K562 (cell line): ENCODE results near the gene ATG4D. TPM values are rescaled to one million over a fixed set of nuclear protein-coding genes. Genes with fewer than 3 reads are reported as not detected.

Experiments
- ATF3 ChIP-seq, 2 experiments: fragments of 450-650 bp in 1 of 2; sonication (generic) in 1 of 2; formaldehyde crosslinking in 1 of 2; IDR thresholded peaks in 1 of 2; conservative IDR thresholded peaks in 1 of 2; 2 replicates each; pipeline versions ENCODE4 v1.6.1 to v1.8.1; 2016 to 2023; ENCODE audit warnings: mild to moderate bottlenecking in 2 of 2, moderate library complexity in 2 of 2, inconsistent platforms in 1 of 2, missing genetic modification reagents in 1 of 2
- ATF6 ChIP-seq: sonication (generic); formaldehyde crosslinking; IDR thresholded peaks from 2 replicates; pipeline ENCODE4 v1.4.0; 2020; ENCODE audit warnings: mild to moderate bottlenecking, missing genetic modification reagents
- CBX5 ChIP-seq: IDR thresholded peaks from 2 replicates; pipeline ENCODE4 v1.6.1; 2014; ENCODE audit warnings: low read depth, borderline replicate concordance
- DDX20 ChIP-seq: fragments of 450-650 bp; IDR thresholded peaks from 2 replicates; pipeline ENCODE4 v1.6.1; 2016; ENCODE audit warnings: missing genetic modification characterization, low read depth, mild to moderate bottlenecking, missing compliant biosample characterization, moderate library complexity
- EZH2 ChIP-seq: IDR thresholded peaks from 2 replicates; pipeline ENCODE4 v1.6.1; 2012; ENCODE audit warnings: low read depth, mild to moderate bottlenecking, inconsistent platforms, low read length, borderline replicate concordance
- FOXK2 ChIP-seq, 2 experiments: fragments of 450-650 bp; IDR thresholded peaks in 1 of 2; conservative IDR thresholded peaks in 1 of 2; 2 replicates each; pipeline ENCODE4 v1.6.1; 2016; ENCODE audit warnings: low read depth in 2 of 2, mild to moderate bottlenecking in 1 of 2
- GABPA ChIP-seq: fragments of 200-800 bp; sonication (Bioruptor generic); conservative IDR thresholded peaks from 2 replicates; pipeline ENCODE4 v1.6.1; 2016; ENCODE audit warnings: low read depth, missing genetic modification characterization, missing compliant biosample characterization
- ILK ChIP-seq: fragments of 450-650 bp; IDR thresholded peaks from 2 replicates; pipeline ENCODE4 v1.6.1; 2016; ENCODE audit warnings: missing genetic modification characterization, low read depth, mild to moderate bottlenecking, missing compliant biosample characterization, moderate library complexity, borderline replicate concordance
- MAFF ChIP-seq: IDR thresholded peaks from 2 replicates; pipeline ENCODE4 v1.6.1; 2012; ENCODE audit warnings: low read length, improper control_type of control experiment
- MECOM ChIP-seq: fragments of 250-450 bp; sonication (Bioruptor Pico); IDR thresholded peaks from 2 replicates; pipeline ENCODE4 v1.8.0; 2022; ENCODE audit warnings: inconsistent platforms
- NFE2 ChIP-seq: IDR thresholded peaks from 2 replicates; pipeline ENCODE4 v1.6.1; 2014; ENCODE audit warnings: antibody characterized with exemption, low read depth
- NRF1 ChIP-seq, 2 experiments: fragments of 450-650 bp; IDR thresholded peaks in 1 of 2; conservative IDR thresholded peaks in 1 of 2; 2 replicates each; pipeline ENCODE4 v1.6.1; 2014; ENCODE audit warnings: mild to moderate bottlenecking in 2 of 2
- OTX1 ChIP-seq: fragments of 450-650 bp; formaldehyde crosslinking; IDR thresholded peaks from 2 replicates; pipeline ENCODE4 v1.4.0; 2022; ENCODE audit warnings: mild to moderate bottlenecking
- PHF21A ChIP-seq: fragments of 450-650 bp; IDR thresholded peaks from 2 replicates; pipeline ENCODE4 v1.6.1; 2017; ENCODE audit warnings: low read depth, borderline replicate concordance
- POU5F1 ChIP-seq: fragments of 150-350 bp; IDR thresholded peaks from 2 replicates; pipeline ENCODE4 v1.6.1; 2014; ENCODE audit warnings: borderline replicate concordance, low read length, low read depth, mild to moderate bottlenecking; ENCODE audit not compliant: partially characterized antibody
- TAF1 ChIP-seq: IDR thresholded peaks from 2 replicates; pipeline ENCODE4 v1.6.1; 2011; ENCODE audit warnings: mild to moderate bottlenecking, low read length, moderate library complexity; ENCODE audit not compliant: insufficient read depth, control insufficient read depth, severe bottlenecking; ENCODE audit errors: extremely low read depth
- YY1 ChIP-seq, 3 experiments: IDR thresholded peaks; 2 replicates each; pipeline ENCODE4 v1.6.1; 2011; ENCODE audit warnings: low read length in 2 of 3, mild to moderate bottlenecking in 2 of 3, moderate library complexity in 2 of 3, borderline replicate concordance in 1 of 3, control low read depth in 1 of 3, low read depth in 1 of 3; ENCODE audit not compliant: insufficient read depth in 3 of 3, insufficient replicate concordance in 2 of 3, control insufficient read depth in 1 of 3, insufficient read length in 1 of 3; ENCODE audit errors: extremely low read depth in 1 of 3
- ZNF23 ChIP-seq: fragments of 250-450 bp; sonication (Bioruptor Pico); IDR thresholded peaks from 2 replicates; pipeline ENCODE4 v1.4.0; 2020; ENCODE audit warnings: mild to moderate bottlenecking
- ZNF655 ChIP-seq: fragments of 250-450 bp; sonication (Bioruptor Pico); IDR thresholded peaks from 2 replicates; pipeline ENCODE4 v1.5.0; 2021
- ZNF695 ChIP-seq: fragments of 450-650 bp; formaldehyde crosslinking; IDR thresholded peaks from 2 replicates; pipeline ENCODE4 v1.4.0; 2020; ENCODE audit warnings: mild to moderate bottlenecking, moderate library complexity
- ZNF830 ChIP-seq: fragments of 250-450 bp; sonication (Bioruptor Pico); IDR thresholded peaks from 2 replicates; pipeline ENCODE4 v1.5.0; 2021; ENCODE audit warnings: mild to moderate bottlenecking
- polyA plus RNA-seq, 8 experiments: library from polyadenylated mRNA; depleted of rRNA in 4 of 8; stranded (reverse) in 5 of 8; unstranded in 3 of 8; fragments of >200 nt; fragmentation: Nextera tagmentation in 2 of 8; fragmentation: Illumina TruSeq in 1 of 8; extraction: Ambion mirVana in 2 of 8; extraction: Trizol in 1 of 8; gene quantifications; 2 replicates each; pipeline versions ENCODE4 v1.2.1 to v1.2.3, GENCODE V29; 2011 to 2014; ENCODE audit warnings: inconsistent platforms in 1 of 8, missing spikeins in 1 of 8
- total RNA-seq, 7 experiments: library from RNA; depleted of rRNA in 6 of 7; stranded (reverse); fragments of >200 nt in 6 of 7; fragmentation: Illumina TruSeq in 2 of 7; extraction: Trizol in 2 of 7; gene quantifications; 2 replicates each; pipeline versions ENCODE4 v1.2.1 to v1.2.3, GENCODE V29; 2011 to 2021; ENCODE audit warnings: low replicate concordance in 1 of 7

ATG4D gene
- total and polyA plus RNA-seq, 9 of the 15 experiments (the other 6 are each of a cell fraction or from before 2014, with no cell fraction given) = 0.51 to 66.1 (median 22.9) TPM

GRCh38 chr19:10543420-10544241, at the start of gene ATG4D (continued):
- TF ChIP-seq NRF1 (conservative IDR thresholded peaks at IDR 0.05 in 1 of 2, IDR thresholded peaks at IDR 0.05 in 1 of 2) = peak; percentile 83 to 86
- no peak for TF ChIP-seq MAFF
- no peak for TF ChIP-seq CBX5
- TF ChIP-seq YY1 (IDR thresholded peaks at IDR 0.05; ENCODE audit: borderline replicate concordance in 1 of 3, control insufficient read depth in 1 of 3, extremely low read depth in 1 of 3, insufficient read depth in 3 of 3, insufficient read length in 1 of 3, insufficient replicate concordance in 2 of 3, low read depth in 1 of 3, low read length in 2 of 3) = peak; percentile 72 to 95 (median 91)
- TF ChIP-seq PHF21A = peak; percentile 8; the same call in 1 of the 2 replicates
- no peak for TF ChIP-seq DDX20 (tag)
- TF ChIP-seq TAF1 = peak; percentile 94
- no peak for TF ChIP-seq ZNF655
- TF ChIP-seq OTX1 (CRISPR knock-in tag) = no peak
- TF ChIP-seq ZNF830 = no peak
- no peak for TF ChIP-seq MECOM
- no peak for TF ChIP-seq ZNF695 (CRISPR knock-in tag)
- TF ChIP-seq ATF3 (IDR thresholded peaks at IDR 0.05) = no peak
- TF ChIP-seq ATF3 (CRISPR knock-in tag; conservative IDR thresholded peaks at IDR 0.05) = no peak
- TF ChIP-seq GABPA (tag) = peak; percentile 34; the same call in 1 of the 2 replicates
- no peak for TF ChIP-seq ZNF23 (CRISPR knock-in tag)
- TF ChIP-seq ILK (tag) = no peak
- no peak for TF ChIP-seq FOXK2 (conservative IDR thresholded peaks at IDR 0.05 in 1 of 2, IDR thresholded peaks at IDR 0.05 in 1 of 2; ENCODE audit: low read depth in 2 of 2)
- no peak for TF ChIP-seq POU5F1
- peak; percentile 64; the same call in 1 of the 2 replicates for TF ChIP-seq NFE2
- peak; percentile 59; the same call in 1 of the 2 replicates for TF ChIP-seq ATF6 (CRISPR knock-in tag)
- TF ChIP-seq EZH2 = no peak
